GM18873 (cell line): ENCODE measurements around the gene CALD1.

Experiments
- ATAC-seq: cut with Tn5 transposase; IDR thresholded peaks from one replicate; pipeline ENCODE4 v1.9.1; 2021; ENCODE audit warnings: mild to moderate bottlenecking, moderate library complexity, moderate number of reproducible peaks; ENCODE audit not compliant: unreplicated experiment, low FRiP score

CALD1 gene

DNA sequence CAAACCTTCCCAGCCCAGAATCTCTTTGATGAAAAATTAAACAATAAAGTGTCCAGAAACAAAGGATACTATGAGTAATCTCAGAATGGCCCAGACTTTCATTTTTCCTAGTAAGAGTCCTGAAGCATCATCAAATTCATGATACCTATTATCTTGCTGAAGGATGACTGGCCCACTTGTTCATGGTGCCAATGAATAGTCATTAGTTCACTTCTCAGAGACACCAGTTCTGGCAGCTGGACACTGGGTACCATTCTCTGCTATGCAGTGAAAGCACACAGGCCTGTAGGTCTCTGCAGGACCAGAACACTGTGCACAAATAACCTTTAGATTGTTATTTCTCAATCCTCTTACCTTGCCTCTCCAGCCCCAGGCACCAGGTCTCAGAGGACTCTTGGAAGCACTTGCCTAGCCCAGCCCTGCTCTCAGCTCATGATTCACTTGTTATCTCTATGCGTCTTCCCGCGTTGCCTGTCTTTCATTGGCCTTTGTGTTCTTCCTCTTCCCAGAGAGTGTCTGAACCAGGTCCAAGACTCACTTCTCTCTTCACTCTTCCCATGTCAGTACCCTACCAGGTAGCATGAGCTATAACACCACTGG, 108.8 kb downstream of the CALD1 start:
- no peak for ATAC-seq

DNA sequence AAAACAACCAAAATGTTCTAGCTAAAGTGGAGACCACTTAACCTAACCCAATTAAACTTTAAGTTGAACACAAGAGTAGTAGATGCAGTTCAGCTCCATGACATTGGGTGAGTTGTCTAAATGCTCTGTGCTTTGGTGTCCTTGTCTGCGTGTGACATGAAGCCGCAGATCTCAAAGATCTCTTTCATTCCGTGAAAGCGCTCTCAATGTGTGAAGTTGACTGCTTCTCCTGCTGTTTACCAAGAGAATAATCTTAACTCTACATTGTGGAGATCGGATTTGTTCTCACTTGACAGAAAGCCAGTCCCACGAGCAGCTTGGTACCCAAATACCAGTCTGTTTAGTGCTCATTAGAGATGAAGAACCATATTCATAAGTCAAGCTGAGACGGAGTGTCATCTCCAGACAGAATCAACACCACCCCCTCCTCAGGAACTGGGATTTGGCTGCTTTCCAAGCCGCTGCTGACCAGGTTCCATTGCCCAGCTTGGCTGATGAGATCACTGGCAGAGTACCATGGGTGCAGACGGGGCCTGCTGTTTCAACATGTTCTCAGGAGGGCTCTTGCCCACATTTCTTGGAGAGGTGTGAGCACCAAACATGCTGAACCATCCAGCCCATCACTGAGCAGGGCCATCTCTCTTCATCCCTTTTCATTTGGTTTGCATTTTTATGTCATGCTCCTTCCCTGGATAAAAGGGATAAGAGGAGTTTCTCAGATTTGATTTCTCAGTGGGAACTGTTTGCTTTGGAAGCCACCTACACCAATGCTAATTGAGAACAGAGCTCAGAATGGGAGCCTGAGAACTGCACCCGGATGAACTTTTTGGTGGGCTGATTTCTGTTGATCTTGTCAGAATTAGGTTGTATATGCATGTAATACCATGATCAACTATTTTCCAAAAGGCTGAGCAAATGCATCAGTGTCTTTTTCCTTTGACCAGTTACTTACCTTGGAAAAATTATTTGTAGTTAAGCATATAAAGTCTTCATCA, 111.1 kb downstream of the CALD1 start:
- ATAC-seq = no peak

DNA sequence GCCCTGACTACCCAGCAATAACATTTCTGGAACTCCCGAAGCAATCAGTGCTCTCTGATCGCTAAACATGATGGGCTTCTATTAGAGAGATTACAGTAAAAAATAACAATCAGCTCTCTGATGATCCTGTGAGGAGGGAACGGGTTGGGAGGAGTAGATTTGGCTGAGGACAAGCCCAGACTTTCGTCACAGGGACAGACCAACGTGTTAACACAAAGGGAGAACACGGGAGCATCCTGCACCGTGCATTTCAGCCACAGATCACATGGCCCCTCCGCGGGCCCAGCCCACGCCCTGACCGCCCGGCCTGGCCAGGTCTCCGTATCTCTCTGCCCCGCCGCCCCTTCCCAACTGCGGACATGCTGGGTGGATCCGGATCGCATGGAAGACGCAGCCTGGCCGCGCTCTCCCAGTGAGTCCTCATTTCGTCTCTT, 111.8 kb downstream of the CALD1 start:
- ATAC-seq = no peak

DNA sequence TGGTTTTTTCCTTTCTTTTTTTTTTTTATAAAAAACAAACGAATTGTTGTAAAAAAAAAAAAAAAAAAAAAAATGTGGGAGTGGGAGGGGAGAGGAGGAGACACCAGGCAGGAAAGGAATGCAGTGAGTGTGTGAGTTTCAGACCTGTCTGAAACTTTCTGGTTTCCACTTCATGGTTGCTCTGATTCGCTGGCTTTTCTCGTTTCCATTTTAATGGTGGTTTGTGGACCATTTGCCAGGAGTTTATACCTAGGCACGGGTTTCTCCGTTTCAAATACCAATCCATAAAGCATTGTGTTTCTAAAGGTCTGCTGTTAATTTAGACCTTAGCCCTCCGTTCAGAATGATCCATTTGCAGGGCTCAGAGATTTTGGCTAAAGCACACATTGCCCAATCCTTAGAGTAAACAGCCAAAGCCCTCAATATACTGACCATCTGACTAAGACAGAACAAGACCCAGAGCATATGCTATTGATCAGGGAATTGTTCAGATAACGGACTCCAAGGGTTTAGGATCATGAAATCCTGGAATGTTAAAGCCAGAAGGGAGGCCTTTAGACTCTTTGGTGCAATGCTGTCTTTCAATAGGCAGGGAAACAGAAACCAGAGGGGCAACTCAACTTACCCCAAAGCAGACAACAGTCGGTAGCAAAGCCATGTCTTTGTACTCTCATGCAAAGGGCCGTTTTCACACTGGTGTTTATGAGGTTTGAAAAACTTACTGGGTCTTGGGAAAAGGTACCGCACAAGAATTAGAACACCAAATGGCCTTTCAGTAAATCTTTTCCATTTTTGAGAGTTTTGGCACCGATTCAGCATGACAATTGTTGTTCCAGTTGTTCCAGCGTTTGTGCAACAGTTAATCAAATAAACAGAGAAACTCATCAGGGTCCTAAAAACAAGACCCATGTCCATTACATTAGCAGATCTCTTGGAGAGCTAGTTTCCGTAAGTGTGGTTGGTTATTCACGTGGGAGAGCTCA, 112.6 kb downstream of the CALD1 start:
- ATAC-seq = no peak

DNA sequence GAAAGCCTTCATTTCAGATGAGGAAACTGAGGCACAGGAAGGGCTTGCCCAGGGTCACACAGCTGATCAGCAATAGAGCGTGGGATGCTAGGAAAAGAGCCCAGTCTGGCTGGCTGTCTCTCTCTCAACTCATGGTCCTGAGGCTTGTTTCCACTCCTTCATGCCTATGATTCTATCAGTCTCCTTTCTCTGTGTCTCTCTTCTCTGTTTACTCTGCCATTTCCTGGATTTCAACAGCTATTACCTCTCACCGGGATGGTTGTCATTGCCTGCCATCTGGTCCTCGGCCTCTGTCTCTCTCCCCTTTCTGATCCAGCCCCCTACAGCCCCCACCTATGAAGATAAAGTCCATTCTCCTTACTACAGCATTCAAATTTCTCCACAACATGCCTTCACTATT, 113.5 kb downstream of the CALD1 start:
- ATAC-seq = no peak

DNA sequence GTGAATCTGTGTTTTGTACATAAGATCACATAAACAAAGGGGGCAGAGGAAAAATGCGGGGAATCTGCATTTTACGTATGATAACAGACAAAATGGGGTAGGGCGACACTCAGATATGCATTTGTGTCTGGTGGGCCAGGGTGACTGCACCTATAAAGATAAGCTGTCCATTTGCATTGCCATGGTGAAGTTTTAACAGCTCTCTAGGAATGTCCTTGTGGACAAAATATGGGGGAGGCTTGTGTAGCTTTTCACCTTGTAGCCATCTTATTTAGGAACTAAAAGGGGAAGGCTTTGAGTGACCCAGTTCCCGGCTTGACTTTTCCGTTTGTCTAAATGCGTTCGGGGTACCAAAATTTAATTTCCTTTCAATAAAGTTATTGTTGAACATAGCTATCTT, 114.5 kb downstream of the CALD1 start:
- ATAC-seq = no peak

DNA sequence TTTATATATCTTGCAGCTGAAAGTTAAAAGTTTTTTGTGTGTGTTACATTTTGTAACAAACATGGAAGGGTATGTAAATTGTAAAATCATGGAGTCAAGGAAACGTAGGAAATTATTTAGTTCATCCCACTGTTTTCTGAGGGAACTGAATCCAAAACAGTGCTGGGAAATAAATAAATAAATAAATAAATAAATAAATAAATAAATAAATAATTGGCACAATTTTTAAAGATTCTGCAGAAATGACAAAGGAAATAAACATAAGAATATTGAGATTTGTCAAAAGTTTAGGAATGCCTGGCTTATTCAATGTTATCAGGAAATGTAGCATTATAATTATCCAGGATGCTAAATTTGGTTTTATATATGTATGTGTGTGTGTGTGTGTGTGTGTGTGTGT, 115.5 kb downstream of the CALD1 start:
- no peak for ATAC-seq

DNA sequence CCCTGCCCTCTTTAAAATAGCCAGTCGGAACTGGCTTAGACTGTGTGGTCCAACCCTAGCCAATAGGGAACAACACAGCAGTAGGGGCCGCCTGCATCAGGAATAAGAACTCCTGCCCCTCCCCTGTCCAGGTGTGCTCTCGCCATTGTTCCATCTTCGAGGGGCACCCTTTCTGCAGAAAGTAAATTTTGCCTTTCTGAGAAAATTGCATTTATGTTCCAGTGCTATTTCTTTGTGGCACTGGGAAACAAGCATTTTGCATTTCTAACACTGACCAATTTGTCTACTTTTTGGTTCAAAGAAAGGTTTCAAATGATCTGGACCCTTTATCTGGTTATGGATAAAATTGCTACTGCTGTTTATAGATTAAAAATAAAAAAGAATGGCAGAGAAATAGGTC, 116.6 kb downstream of the CALD1 start:
- no peak for ATAC-seq

DNA sequence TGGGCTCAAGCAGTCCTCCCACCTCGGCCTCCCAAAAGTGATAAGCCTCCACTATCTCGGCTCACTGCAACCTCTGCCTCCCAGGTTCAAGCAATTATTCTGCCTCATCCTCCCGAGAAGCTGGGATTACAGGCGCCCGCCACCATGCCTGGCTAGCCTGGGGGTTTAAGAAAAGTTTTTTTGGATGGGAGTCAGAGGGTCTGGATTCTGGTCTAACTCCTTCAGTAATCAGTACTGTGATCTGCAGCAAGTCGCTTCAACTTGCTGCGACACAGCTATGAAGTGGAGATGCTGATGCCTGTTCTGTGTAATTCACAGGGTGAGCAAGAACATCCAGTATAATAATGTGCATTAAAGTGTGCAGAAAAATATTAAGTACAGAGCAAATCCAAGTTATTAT, 118.5 kb downstream of the CALD1 start:
- no peak for ATAC-seq

DNA sequence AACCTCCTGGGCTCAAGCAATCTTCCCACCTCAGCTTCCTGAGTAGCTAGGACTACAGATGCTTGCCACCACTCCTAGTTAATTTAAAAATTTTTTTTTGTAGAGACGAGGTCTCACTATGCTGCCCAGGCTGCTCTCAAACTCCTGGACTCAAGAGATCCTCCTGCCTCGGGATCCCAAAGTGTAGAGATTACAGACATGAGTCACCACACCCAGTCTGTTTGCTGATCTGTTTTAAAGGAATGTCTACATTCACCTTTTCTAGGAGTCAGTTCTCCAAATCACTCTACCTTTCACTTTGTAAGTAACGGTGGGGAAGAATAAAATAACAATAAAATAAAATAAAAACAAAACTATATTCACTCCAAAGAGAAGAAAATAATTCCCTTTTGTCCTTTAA, 120.3 kb downstream of the CALD1 start:
- no peak for ATAC-seq

DNA sequence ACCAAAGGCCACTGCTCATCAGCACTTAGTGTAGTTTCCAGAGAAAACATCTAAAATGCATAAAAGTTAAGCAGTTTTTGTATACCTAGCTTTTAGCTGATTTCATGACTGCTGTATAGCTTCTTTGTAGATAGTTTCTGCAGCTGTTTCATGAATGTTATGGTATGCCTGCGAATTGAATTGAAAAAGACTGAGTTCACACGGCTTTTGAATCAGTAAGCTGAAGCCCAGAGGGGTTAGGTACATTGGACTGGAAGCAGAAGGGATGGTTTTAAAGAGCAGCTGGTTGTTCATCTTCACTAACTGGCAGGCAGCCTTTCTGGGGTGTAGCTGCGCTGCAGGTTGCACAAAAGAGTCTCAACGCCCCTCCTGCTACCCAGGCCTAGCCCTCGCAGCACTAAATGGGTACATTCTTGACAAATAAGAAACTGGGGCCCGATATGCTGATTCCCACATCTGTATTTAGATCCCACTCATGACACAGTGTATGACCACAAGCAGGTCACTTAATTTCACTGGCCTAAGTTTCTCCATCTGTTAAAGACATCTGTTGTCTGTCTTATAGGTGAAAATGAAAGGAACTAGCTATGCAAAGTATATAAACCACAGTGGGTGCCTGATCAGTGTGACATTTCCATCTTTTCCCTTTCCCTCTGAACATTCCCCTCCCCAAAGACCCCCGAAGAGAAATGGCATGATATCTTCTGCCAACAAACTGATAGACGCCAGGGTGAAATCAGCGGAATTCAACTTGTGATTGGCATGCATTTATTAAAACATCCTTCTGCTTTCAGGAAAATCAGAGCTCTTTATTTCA, 120.9 kb downstream of the CALD1 start:
- ATAC-seq = peak; percentile 77

DNA sequence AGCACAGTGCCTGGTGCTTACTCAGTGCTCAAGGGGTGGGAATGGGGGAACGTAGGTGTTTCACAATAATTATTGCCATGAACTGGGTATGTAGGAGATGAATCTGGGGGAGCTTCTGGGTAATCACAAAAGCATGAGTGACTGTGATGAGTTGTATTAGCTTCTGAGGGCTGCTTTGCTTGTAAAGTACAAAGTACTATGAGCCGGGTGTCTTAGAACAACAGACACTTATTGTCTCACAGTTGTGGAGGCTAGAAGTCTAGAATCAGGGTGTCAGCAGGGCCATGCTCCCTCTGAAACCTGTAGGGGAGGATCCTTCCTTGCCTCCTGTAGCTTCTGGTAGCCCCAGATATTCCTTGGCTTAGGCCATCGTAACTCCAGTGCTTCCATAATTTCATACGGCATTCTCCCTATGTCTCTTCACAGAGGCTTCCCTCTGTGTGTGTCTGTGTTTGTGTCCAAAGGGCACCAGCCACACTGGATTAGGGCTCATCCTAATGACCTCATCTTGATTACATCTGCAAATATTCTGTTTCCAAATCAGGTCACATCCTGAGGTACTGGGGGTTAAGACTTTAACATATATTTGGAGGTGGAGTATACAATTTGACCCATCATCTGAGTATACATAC, 122.1 kb downstream of the CALD1 start:
- ATAC-seq = no peak

DNA sequence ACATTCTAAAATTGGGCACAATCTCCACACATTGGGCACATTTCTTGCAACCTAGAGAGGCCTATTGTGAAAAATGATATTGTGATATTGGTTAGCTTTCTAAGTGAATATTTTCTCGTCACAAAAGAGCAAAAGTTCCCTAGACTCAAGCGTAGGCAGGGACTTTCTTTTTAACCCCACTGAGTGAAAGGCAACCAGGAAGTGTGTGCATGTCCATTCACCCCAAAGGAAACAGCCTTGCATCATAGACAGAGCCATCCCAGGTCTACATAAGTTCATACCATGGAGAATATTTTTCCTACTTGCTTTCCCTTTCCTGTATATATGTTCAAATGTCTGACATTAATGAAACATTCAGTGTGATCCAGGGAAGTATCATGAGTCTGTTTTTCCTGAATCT, 122.6 kb downstream of the CALD1 start:
- ATAC-seq = no peak

DNA sequence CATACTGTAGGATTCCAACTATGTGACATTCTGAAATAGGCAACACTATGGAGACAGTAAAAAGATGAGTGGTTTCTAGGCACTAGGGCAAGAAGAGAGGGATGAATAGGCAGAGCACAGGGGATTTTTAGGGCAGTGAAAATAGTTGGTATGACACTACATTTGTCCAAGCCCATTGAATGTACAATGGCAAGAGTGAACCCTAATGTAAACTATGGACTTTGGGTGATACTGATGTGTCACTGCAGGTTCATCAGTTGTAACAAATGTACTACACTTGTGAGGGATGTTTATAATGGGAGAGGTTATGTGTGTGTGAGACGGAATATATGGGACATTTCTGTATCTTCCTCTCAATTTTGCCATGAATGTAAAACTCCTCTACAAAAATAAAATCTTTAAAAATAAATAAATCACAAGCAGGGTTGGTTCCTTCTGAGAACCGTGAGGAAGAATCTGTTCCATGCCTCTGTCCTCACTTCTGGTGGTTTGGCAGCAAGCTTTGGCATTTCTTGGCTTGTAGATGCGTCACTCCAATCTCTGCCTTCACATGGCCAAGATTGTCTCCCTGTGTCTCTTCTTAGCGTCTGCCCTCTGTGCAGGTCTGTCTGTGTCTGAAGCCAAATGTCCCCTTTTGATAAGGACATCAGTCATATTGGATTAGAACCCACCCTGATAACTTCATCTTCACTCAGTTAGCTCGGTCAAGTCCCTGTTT, 123.8 kb downstream of the CALD1 start:
- ATAC-seq = no peak

DNA sequence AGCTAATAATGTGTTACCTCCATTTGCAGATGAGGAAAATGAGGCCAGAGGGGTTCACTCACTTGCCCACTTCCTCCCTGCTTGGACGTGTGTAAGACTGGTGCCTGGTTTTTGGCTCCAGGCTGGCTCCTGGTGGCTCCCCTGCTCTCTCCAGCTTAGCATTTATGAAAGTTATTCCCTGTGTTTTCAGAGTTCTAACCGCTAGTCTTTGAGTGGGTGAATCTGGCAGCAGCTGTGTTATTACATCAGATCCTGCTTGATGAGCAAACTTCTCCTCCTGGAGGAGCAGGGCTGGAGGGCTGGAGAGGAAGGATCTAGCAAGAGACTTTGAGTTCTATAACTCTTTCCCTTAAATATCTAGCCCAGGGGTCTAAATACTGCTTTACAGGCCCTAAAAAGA, 125.9 kb downstream of the CALD1 start:
- ATAC-seq = no peak

DNA sequence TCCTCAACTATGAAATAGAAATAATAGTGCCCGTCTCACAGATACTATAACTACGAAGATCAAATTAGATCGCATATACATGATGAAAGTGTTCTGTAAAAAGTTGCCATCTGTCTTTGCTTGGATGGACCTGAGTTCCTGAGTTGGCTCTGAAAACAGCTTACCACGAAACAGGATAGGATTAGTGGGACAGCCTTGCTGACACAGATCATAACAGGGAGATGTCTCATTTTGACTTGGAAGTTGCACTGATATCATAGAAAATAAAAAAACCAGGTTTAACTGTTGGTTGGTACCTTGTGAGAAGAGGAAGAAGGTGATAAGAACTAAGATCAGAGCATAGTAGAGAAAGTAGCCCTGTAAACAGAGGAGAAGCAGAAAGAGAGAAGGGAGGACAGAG, 127.6 kb downstream of the CALD1 start:
- no peak for ATAC-seq

DNA sequence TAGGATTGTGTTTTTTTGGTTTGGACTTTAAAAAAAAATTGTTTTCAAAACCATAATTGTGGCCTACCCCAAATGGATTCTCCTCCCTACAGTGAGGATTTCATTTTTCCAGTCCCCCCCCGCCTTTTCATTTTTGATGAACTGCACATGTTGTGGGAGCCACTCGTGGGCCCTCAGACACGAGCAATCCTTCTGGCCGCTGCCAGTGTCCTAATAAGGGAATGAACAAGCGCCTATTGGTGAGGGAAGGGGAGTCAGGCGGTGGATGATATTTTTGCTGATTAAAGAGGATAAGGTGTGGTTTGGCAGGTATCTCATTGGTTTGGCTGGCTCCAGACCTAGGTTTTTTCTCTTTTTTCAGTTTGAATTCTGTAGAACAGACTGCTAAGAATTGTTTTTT, 128.2 kb downstream of the CALD1 start:
- no peak for ATAC-seq

DNA sequence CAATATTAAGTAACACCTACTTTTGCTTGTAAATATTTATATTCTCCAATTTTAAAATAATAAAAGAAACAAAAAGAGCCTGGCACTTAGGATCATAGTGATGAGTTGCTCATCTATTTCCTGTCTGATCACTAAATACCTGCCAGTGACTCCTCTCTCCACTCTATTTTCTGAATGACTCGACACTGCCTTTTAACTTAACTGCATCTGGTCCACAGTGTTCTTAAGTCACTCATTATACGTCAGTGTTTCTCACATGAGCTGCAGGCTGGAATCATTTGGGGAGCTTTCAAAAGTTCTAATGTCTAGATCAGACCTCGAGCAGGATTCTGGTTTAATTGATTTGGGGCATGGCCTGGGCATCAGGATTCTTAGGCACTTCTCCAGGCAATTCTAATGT, 128.9 kb downstream of the CALD1 start:
- ATAC-seq = peak; percentile 74
